ENCODE results near the gene REEP5.

Gene REEP5

DNA sequence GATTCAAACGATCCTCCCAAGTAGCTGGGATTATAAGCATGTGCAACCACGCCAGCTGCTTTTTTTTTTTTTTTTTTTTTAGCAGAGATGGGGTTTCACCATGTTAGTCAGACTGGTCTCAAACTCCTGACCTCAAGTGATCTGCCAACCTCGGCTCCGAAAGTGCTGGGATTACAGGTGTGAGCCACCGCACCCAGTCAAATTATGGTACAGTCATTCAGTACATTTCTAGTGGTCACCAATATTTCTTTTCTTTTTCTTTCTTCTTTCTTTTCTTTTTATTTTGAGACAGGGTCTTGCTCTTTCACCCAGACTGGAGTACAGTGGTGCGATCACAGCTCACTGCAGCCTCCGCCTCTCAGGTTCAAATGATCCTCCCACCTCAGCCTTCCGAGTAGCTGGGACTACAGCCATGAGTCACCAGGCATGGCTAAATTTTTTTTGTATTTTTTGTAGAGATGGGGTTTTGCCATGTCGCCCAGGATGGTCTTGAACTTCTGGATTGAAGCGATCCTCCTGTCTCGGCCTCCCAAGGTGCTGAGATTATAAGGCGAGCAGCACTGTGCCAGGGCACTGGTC lies 29.2 kb upstream of the REEP5 start:
- Histone ChIP-seq H3K9me3 (no peaks in the 10 kb centered on the region), H3K27me3 (no peaks in the 10 kb centered on the region), H3K36me3 (no peaks in the 10 kb centered on the region), H3K4me3 (ENCODE audit: low read depth, low read length) (no peak overlapping the region), H3K4me1 (no peaks in the 10 kb centered on the region)
- no peak for DNase-seq
- TF ChIP-seq, protein P1, sequence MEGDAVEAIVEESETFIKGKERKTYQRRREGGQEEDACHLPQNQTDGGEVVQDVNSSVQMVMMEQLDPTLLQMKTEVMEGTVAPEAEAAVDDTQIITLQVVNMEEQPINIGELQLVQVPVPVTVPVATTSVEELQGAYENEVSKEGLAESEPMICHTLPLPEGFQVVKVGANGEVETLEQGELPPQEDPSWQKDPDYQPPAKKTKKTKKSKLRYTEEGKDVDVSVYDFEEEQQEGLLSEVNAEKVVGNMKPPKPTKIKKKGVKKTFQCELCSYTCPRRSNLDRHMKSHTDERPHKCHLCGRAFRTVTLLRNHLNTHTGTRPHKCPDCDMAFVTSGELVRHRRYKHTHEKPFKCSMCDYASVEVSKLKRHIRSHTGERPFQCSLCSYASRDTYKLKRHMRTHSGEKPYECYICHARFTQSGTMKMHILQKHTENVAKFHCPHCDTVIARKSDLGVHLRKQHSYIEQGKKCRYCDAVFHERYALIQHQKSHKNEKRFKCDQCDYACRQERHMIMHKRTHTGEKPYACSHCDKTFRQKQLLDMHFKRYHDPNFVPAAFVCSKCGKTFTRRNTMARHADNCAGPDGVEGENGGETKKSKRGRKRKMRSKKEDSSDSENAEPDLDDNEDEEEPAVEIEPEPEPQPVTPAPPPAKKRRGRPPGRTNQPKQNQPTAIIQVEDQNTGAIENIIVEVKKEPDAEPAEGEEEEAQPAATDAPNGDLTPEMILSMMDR (IDR thresholded peaks at IDR 0.05; ENCODE audit: low read depth, low read length), result no peak

DNA sequence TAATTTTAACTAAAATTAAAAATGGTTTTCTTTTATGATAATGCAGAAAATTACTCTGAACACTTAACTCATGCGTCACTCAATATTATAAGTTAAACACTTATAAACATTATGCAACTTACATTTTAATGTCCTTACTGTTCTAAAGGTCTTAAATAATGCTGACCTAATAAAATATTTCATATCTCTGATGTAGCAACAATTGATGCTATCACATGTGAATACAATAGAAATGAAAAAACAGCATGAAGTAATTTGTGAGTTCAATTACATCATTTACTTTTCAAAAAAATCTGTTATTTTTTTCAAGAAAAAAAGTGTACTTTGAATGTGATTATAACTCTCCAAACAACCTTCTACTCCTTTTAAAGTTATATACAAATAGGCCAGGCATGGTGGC lies 26.4 kb upstream of the REEP5 start:
- H3K36me3 ChIP-seq, result no peaks in the 10 kb centered on the region
- no peaks in the 10 kb centered on the region for H3K4me1 ChIP-seq
- no peak for DNase-seq
- no peak overlapping the region for H3K4me3 ChIP-seq (ENCODE audit: low read depth, low read length)
- H3K27me3 ChIP-seq, result no peaks in the 10 kb centered on the region
- TF ChIP-seq, protein P1 (IDR thresholded peaks at IDR 0.05; ENCODE audit: low read depth, low read length), result no peak
- no peaks in the 10 kb centered on the region for H3K9me3 ChIP-seq

DNA sequence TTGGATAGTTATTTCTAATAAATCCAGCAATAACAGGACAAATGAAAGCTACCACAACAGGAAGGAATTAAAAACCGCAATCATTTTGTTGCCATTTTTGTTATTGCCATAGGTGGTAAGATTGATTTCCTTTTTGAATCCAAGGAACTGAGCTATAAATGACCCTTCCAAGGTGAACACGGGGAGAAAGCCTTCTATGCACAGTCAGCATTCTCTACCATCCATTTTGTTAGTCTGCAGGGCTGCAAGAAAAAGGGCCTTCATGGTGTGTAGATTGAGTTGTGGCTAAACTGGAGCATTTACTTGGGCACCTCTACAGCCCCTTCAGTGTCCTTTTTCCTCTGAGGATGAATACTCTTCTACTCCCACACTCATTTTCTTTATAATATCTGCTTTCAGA lies 18.6 kb upstream of the REEP5 start:
- H3K4me1 ChIP-seq, result no peaks in the 10 kb centered on the region
- no peak for DNase-seq
- H3K36me3 ChIP-seq, result no peaks in the 10 kb centered on the region
- no peak overlapping the region for H3K4me3 ChIP-seq (ENCODE audit: low read depth, low read length)
- no peaks in the 10 kb centered on the region for H3K27me3 ChIP-seq
- TF ChIP-seq, protein P1 (IDR thresholded peaks at IDR 0.05; ENCODE audit: low read depth, low read length), result no peak
- no peaks in the 10 kb centered on the region for H3K9me3 ChIP-seq

DNA sequence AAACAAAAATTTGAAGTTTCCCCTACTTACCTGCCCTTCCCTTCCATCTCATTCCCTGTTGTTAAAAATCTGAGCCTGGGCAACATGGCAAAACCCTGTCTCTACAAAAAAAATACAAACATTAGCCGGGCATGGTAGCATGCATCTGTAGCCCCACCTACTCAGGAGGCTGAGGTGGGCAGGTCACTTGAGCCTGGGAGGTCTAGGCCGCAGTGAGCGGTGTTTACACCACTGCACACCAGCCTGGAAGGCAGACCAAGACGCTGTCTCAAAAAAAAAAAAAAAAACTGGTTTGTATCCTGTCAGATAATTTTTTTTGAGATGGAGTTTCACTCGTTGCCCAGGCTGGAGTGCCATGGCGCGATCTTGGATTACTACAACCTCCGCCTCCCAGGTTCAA lies 16.3 kb upstream of the REEP5 start:
- Histone ChIP-seq H3K27me3 (no peaks in the 10 kb centered on the region), H3K4me3 (ENCODE audit: low read depth, low read length) (no peak overlapping the region), H3K36me3 (no peaks in the 10 kb centered on the region), H3K4me1 (no peaks in the 10 kb centered on the region), H3K9me3 (no peaks in the 10 kb centered on the region)
- TF ChIP-seq, protein P1 (IDR thresholded peaks at IDR 0.05; ENCODE audit: low read depth, low read length), result no peak
- no peak for DNase-seq

DNA sequence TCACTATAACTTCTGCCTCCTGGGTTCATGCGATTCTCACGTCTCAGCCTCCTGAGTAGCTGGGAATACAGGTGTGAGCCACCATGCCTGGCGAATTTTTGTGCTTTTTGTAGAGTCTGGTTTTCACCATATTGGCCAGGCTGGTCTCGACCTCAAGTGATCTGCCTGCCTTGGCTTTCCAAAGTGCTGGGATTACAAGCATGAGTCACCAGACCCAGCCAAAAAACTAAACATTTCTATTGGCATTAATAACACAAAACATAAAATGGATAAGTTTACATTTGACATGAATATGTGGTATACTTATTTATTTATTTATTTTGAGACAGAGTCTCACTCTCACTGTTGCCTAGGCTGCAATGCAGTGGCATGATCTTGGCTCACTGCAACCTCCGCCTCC lies 13.6 kb upstream of the REEP5 start:
- no peaks in the 10 kb centered on the region for H3K27me3 ChIP-seq
- no peaks in the 10 kb centered on the region for H3K4me1 ChIP-seq
- no peaks in the 10 kb centered on the region for H3K9me3 ChIP-seq
- DNase-seq, result no peak
- TF ChIP-seq, protein P1 (IDR thresholded peaks at IDR 0.05; ENCODE audit: low read depth, low read length), result no peak
- no peaks in the 10 kb centered on the region for H3K36me3 ChIP-seq
- H3K4me3 ChIP-seq (ENCODE audit: low read depth, low read length), result no peak overlapping the region

DNA sequence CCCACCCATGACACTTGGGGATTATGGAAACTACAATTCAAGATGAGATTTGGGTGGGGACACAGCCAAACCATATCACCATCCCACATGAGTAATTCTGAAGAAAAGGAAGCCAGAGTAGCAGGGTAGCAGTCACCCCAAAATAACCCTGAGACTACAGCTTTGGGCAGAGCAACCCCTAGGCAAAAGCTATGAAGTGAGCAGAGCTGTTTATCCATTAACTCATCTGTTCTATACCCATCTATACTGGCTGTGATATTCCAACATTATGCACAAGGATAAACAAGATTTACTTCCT lies 12.3 kb upstream of the REEP5 start:
- Histone ChIP-seq H3K27me3 (no peaks in the 10 kb centered on the region), H3K4me1 (no peaks in the 10 kb centered on the region), H3K36me3 (no peaks in the 10 kb centered on the region), H3K4me3 (ENCODE audit: low read depth, low read length) (no peak overlapping the region), H3K9me3 (no peaks in the 10 kb centered on the region)
- no peak for DNase-seq
- TF ChIP-seq, protein P1 (IDR thresholded peaks at IDR 0.05; ENCODE audit: low read depth, low read length), result no peak
